WTC11 (cell line): ENCODE data around the gene SETD7. TPM values are rescaled to one million over a fixed set of nuclear protein-coding genes. Genes with fewer than 3 reads are reported as not detected.

ENCODE experiments used
- ATAC-seq: fragments of 200-7000 bp; cut with Tn5 transposase; 2 replicates; pipeline ENCODE4 v1.10.0; 2021; ENCODE audit warnings: mild to moderate bottlenecking, moderate library complexity
- CTCF ChIA-PET: fragments of 300-600 bp; sonication (Branson Sonifier 250); formaldehyde crosslinking; loops from one replicate; lab custom pipeline; 2021; ENCODE audit warnings: antibody characterized with exemption; lab: Charles Lee
- POLR2A ChIA-PET: fragments of 350-600 bp; sonication (Branson Sonifier 250); formaldehyde crosslinking; loops from one replicate; lab custom pipeline; 2021; ENCODE audit warnings: antibody characterized with exemption; lab: Charles Lee
- DNase-seq: peaks from one replicate; pipeline ENCODE4 v3.0.0; 2021; ENCODE audit warnings: low spot score
- H3K27ac Mint-ChIP-seq: 2 replicates; pipeline ENCODE4 v1.8.0; 2021; ENCODE audit warnings: mixed read lengths
- H3K27me3 Mint-ChIP-seq: 2 replicates; pipeline ENCODE4 v1.8.0; 2021; ENCODE audit warnings: low read depth, mild to moderate bottlenecking, moderate library complexity, mixed read lengths
- H3K36me3 Mint-ChIP-seq: 2 replicates; pipeline ENCODE4 v1.8.0; 2021; ENCODE audit warnings: mixed read lengths
- H3K4me1 Mint-ChIP-seq: 2 replicates; pipeline ENCODE4 v1.8.0; 2022; ENCODE audit warnings: mixed read lengths
- H3K4me3 Mint-ChIP-seq: 2 replicates; pipeline ENCODE4 v1.8.0; 2021; ENCODE audit warnings: mild to moderate bottlenecking, moderate library complexity, mixed read lengths
- H3K9me3 Mint-ChIP-seq: 2 replicates; pipeline ENCODE4 v1.8.0; 2021; ENCODE audit warnings: mixed read lengths
- ARID4B ChIP-seq: sonication (generic); formaldehyde crosslinking; IDR thresholded peaks from 2 replicates; pipeline ENCODE4 v1.8.0; 2023; ENCODE audit warnings: missing genetic modification reagents, mild to moderate bottlenecking, borderline replicate concordance
- ATF6 ChIP-seq: sonication (generic); formaldehyde crosslinking; IDR thresholded peaks from 2 replicates; pipeline ENCODE4 v1.8.1; 2023; ENCODE audit warnings: mild to moderate bottlenecking, missing genetic modification reagents
- E2F1 ChIP-seq: sonication (generic); formaldehyde crosslinking; IDR thresholded peaks from 2 replicates; pipeline ENCODE4 v1.8.0; 2022; ENCODE audit warnings: mild to moderate bottlenecking, missing genetic modification reagents
- E2F4 ChIP-seq: sonication (generic); formaldehyde crosslinking; IDR thresholded peaks from 2 replicates; pipeline ENCODE4 v1.8.1; 2022; ENCODE audit warnings: low read depth, mild to moderate bottlenecking, moderate library complexity, missing genetic modification reagents, borderline replicate concordance
- GABPB1 ChIP-seq: sonication (generic); formaldehyde crosslinking; IDR thresholded peaks from 2 replicates; pipeline ENCODE4 v1.8.1; 2023; ENCODE audit warnings: mild to moderate bottlenecking, missing genetic modification reagents
- GTF2I ChIP-seq: fragments of 250-450 bp; sonication (Bioruptor Pico); conservative IDR thresholded peaks from 2 replicates; pipeline ENCODE4 v1.4.0; 2021; ENCODE audit warnings: mild to moderate bottlenecking
- NFATC4 ChIP-seq: fragments of 250-450 bp; sonication (Bioruptor Pico); IDR thresholded peaks from 2 replicates; pipeline ENCODE4 v1.9.0; 2021; ENCODE audit warnings: mild to moderate bottlenecking
- NR1H2 ChIP-seq: sonication (generic); formaldehyde crosslinking; IDR thresholded peaks from 2 replicates; pipeline ENCODE4 v1.9.0; 2021; ENCODE audit warnings: mild to moderate bottlenecking, moderate library complexity, missing genetic modification reagents
- SOX15 ChIP-seq: fragments of 250-450 bp; sonication (Bioruptor Pico); IDR thresholded peaks from 2 replicates; pipeline ENCODE4 v1.9.0; 2021; ENCODE audit warnings: mild to moderate bottlenecking
- TP53 ChIP-seq: sonication (generic); formaldehyde crosslinking; IDR thresholded peaks from 2 replicates; pipeline ENCODE4 v1.8.1; 2023; ENCODE audit warnings: mild to moderate bottlenecking, missing genetic modification reagents
- ZNF219 ChIP-seq: sonication (generic); formaldehyde crosslinking; IDR thresholded peaks from 2 replicates; pipeline ENCODE4 v1.8.0; 2023; ENCODE audit warnings: missing genetic modification reagents, mild to moderate bottlenecking, borderline replicate concordance
- ZNF423 ChIP-seq: fragments of 250-450 bp; sonication (Bioruptor Pico); IDR thresholded peaks from 2 replicates; pipeline ENCODE4 v2.1.2; 2022; ENCODE audit warnings: mild to moderate bottlenecking, moderate library complexity
- total RNA-seq: library from RNA; stranded (reverse); gene quantifications from 3 replicates; pipeline ENCODE4 v1.2.3, GENCODE V29; 2021

The SETD7 gene
- total RNA-seq, 1 experiment from 2014 or later = 5.6 TPM

GRCh38 chr4:139501527-139501926, 54.5 kb downstream of the SETD7 start (continued):
- TF ChIP-seq ARID4B (CRISPR knock-in tag) = no peak
- no peak for TF ChIP-seq TP53 (CRISPR knock-in tag)

GRCh38 chr4:139501117-139501516, 54.9 kb downstream of the SETD7 start:
- POLR2A ChIA-PET = interaction anchor here (0.6 kb wide), 1 partner anchor 44 kb away, joined by 3 read pairs; no protein-coding TSS in a partner anchor
- Mint-ChIP-seq H3K27ac (0 out of 2 replicates have a peak overlapping the region, but pooled peaks have one; percentile 4), H3K9me3 (0 out of 2 replicates have a peak, but pooled peaks cover 3% of the 10 kb centered on the region), H3K4me3 (no peak overlapping the region), H3K4me1 (peaks cover 13% of the 10 kb centered on the region)
- TF ChIP-seq ATF6 (CRISPR knock-in tag) (no peak), E2F1 (no peak), ZNF219 (no peak), ARID4B (CRISPR knock-in tag) (no peak), SOX15 (CRISPR knock-in tag) (no peak), ZNF423 (CRISPR knock-in tag) (no peak), TP53 (CRISPR knock-in tag) (no peak), E2F4 (CRISPR knock-in tag) (no peak), NFATC4 (CRISPR knock-in tag) (no peak), GABPB1 (CRISPR knock-in tag) (no peak), NR1H2 (CRISPR knock-in tag) (no peak), GTF2I (CRISPR knock-in tag) (no peak)
- TF ChIP-seq, all 79 proteins: peak for 0
- DNase-seq (no peak), ATAC-seq (no peak)
- Mint-ChIP-seq H3K27me3 (no peaks in the 10 kb centered on the region), H3K36me3 (no peaks in the 10 kb centered on the region)
- CTCF ChIA-PET = interaction anchor here (1.4 to 3.1 kb wide), 3 partner anchors 9 to 132 kb away, joined by 3 to 8 read pairs (median 7); no protein-coding TSS in a partner anchor
